Lower leg skin (tissue), 4 donors: Measurements from ENCODE around the gene NBPF4. TPM values are rescaled to one million over a fixed set of nuclear protein-coding genes. Genes with fewer than 3 reads are reported as not detected.

Experiments
- DNase-seq, 2 donors: peaks; one replicate each; pipeline ENCODE4 v3.0.0-alpha.2; 2019; ENCODE audit warnings: low spot score in 2 of 2
- H3K4me3 ChIP-seq: fragments of 200-600 bp; sonication (generic); 2 replicates; pipeline ENCODE4 v1.5.1; 2017; ENCODE audit warnings: mild to moderate bottlenecking, low read depth; ENCODE audit not compliant: poor library complexity, severe bottlenecking
- CTCF ChIP-seq, 3 donors: fragments of 450-650 bp; IDR thresholded peaks; one replicate each; pipeline ENCODE4 v1.5.1; 2016; ENCODE audit warnings: antibody characterized with exemption in 3 of 3, mild to moderate bottlenecking in 3 of 3, moderate library complexity in 2 of 3
- POLR2A ChIP-seq, 2 donors: fragments of 450-650 bp; IDR thresholded peaks; one replicate each; pipeline ENCODE4 v1.6.1; 2016 to 2017; ENCODE audit warnings: antibody characterized with exemption in 2 of 2, mild to moderate bottlenecking in 1 of 2, moderate library complexity in 1 of 2
- WGBS, 2 donors: methylation state at CpG; one replicate each; pipeline ENCODE4 v1.1.5; 2018; 5-methylcytosine and 5-hydroxymethylcytosine counted together
- intact Hi-C: fragments of 100-400 bp; cut with DNase I; formaldehyde crosslinking; loops from one replicate; pipeline ENCODE4 v1.15.0; 2023; ENCODE audit warnings: low total_unique reads
- total RNA-seq, 4 donors: library from RNA; depleted of rRNA; stranded (reverse); fragments of >200 nt; gene quantifications; one replicate each; pipeline ENCODE4 v1.1.0, GENCODE V29; 2016

The NBPF4 gene
- total RNA-seq, 4 donors from 2014 or later: not detected

- DNase-seq: no peak
- H3K4me3 ChIP-seq: no peak overlapping the region
- intact Hi-C loops: no loop called here
- 50 to 79% methylated on average over 2 of the region's 2 CpGs for WGBS, 2 donors
- TF ChIP-seq CTCF (IDR thresholded peaks at IDR 0.05) (no peak), POLR2A (IDR thresholded peaks at IDR 0.05) (no peak)
These were observed 60.7 kb downstream of the NBPF4 start for GRCh38 chr1:108182959-108183700.

- 83 to 86% methylated on average over 1 of the region's 1 CpG for WGBS, 2 donors
- H3K4me3 ChIP-seq: no peak overlapping the region
- TF ChIP-seq CTCF (IDR thresholded peaks at IDR 0.05): no peak
- TF ChIP-seq POLR2A (IDR thresholded peaks at IDR 0.05): no peak
- DNase-seq: no peak
- intact Hi-C loops: no loop called here
These were observed 64.9 kb downstream of the NBPF4 start for GRCh38 chr1:108179018-108179417.

Other genes with a start within 250 kb of the NBPF4 start
- 10 to 100 TPM; 18.5 to 20.4 (median 20.1) TPM for gene SLC25A24, start 43.7 kb downstream of the NBPF4 start, total RNA-seq
- gene NBPF6, start 206.3 kb upstream of the NBPF4 start, total RNA-seq: under 1 TPM in 1 of 4 donors, not detected in 3; 0.25 TPM